GM23338 (cell line): ENCODE results near the gene TENM3. TPM values are rescaled to one million over a fixed set of nuclear protein-coding genes. Genes with fewer than 3 reads are reported as not detected.

Experiments
- ATAC-seq: fragments of 200-7000 bp; cut with Tn5 transposase; 3 replicates; pipeline ENCODE4 v1.9.1; 2020
- DNase-seq: peaks from one replicate; pipeline ENCODE4 v3.0.0-alpha.2; 2015; ENCODE audit warnings: low spot score
- H2AFZ ChIP-seq: fragments of 200-600 bp; sonication (generic); 2 replicates; pipeline ENCODE4 v1.8.0; 2016; ENCODE audit warnings: antibody characterized with exemption, mild to moderate bottlenecking, moderate library complexity
- H3F3A ChIP-seq: fragments of 200-600 bp; sonication (generic); replicated peaks from 2 replicates; pipeline ENCODE4 v1.8.0; 2017; ENCODE audit warnings: antibody characterized with exemption, mixed run types, low read depth
- H3K27ac ChIP-seq: fragments of 200-600 bp; sonication (generic); 2 replicates; pipeline ENCODE4 v1.6.1; 2016; ENCODE audit warnings: low read depth
- H3K27me3 ChIP-seq: fragments of 200-600 bp; sonication (generic); 2 replicates; pipeline ENCODE4 v1.8.0; 2016; ENCODE audit warnings: mild to moderate bottlenecking, mixed run types, moderate library complexity; ENCODE audit not compliant: insufficient read depth
- H3K36me3 ChIP-seq: fragments of 200-600 bp; sonication (generic); 2 replicates; pipeline ENCODE4 v1.8.0; 2016; ENCODE audit warnings: mild to moderate bottlenecking; ENCODE audit not compliant: insufficient read depth
- H3K4me1 ChIP-seq: fragments of 200-600 bp; sonication (generic); 2 replicates; pipeline ENCODE4 v1.8.0; 2016; ENCODE audit warnings: mild to moderate bottlenecking, moderate library complexity; ENCODE audit not compliant: insufficient read depth
- H3K4me2 ChIP-seq: fragments of 200-600 bp; sonication (generic); 2 replicates; pipeline ENCODE4 v1.7.1; 2017; ENCODE audit warnings: mixed run types
- H3K4me3 ChIP-seq: fragments of 200-600 bp; sonication (generic); 2 replicates; pipeline ENCODE4 v1.6.1; 2016; ENCODE audit warnings: mixed run types
- H3K79me2 ChIP-seq: fragments of 200-600 bp; sonication (generic); replicated peaks from 2 replicates; pipeline ENCODE4 v1.8.0; 2017; ENCODE audit warnings: mild to moderate bottlenecking; ENCODE audit not compliant: insufficient read depth
- H3K9me2 ChIP-seq: fragments of 200-600 bp; sonication (generic); 2 replicates; pipeline ENCODE4 v1.8.0; 2017; ENCODE audit not compliant: insufficient read depth
- H4K20me1 ChIP-seq: fragments of 200-600 bp; sonication (generic); replicated peaks from 2 replicates; pipeline ENCODE4 v1.8.0; 2017; ENCODE audit warnings: mild to moderate bottlenecking; ENCODE audit not compliant: insufficient read depth
- H3K27ac Mint-ChIP-seq: 2 replicates; pipeline ENCODE4 v1.8.0; 2020; ENCODE audit warnings: inconsistent platforms, mild to moderate bottlenecking, moderate library complexity, mixed read lengths
- H3K27me3 Mint-ChIP-seq: 3 replicates; pipeline ENCODE4 v1.8.0; 2022; ENCODE audit warnings: low read depth, mild to moderate bottlenecking, moderate library complexity, mixed read lengths, inconsistent platforms; ENCODE audit not compliant: insufficient read depth, poor library complexity
- H3K36me3 Mint-ChIP-seq: 3 replicates; pipeline ENCODE4 v1.8.0; 2021; ENCODE audit warnings: low read depth, mild to moderate bottlenecking, inconsistent platforms, moderate library complexity, mixed read lengths
- H3K4me1 Mint-ChIP-seq: 3 replicates; pipeline ENCODE4 v1.8.0; 2020; ENCODE audit warnings: mild to moderate bottlenecking, inconsistent platforms, mixed read lengths
- H3K4me3 Mint-ChIP-seq: 3 replicates; pipeline ENCODE4 v1.8.0; 2021; ENCODE audit warnings: moderate library complexity, mild to moderate bottlenecking, inconsistent platforms, mixed read lengths
- H3K9me3 Mint-ChIP-seq: 3 replicates; pipeline ENCODE4 v1.8.0; 2020; ENCODE audit warnings: moderate library complexity, mild to moderate bottlenecking, inconsistent platforms, mixed read lengths
- CREB1 ChIP-seq: fragments of 250-450 bp; sonication (Bioruptor Pico); IDR thresholded peaks from 2 replicates; pipeline ENCODE4 v1.5.0; 2020; ENCODE audit warnings: low read depth, mild to moderate bottlenecking, moderate library complexity
- ETS1 ChIP-seq: IDR thresholded peaks from 2 replicates; pipeline ENCODE4 v1.6.1; 2016; ENCODE audit warnings: antibody characterized with exemption
- EZH2 ChIP-seq: fragments of 200-600 bp; sonication (generic); IDR thresholded peaks from one replicate; pipeline ENCODE4 v1.8.0; 2017; ENCODE audit warnings: antibody characterized with exemption, mild to moderate bottlenecking, low read depth; ENCODE audit not compliant: unreplicated experiment
- EZH2phosphoT487 ChIP-seq: fragments of 200-600 bp; sonication (generic); IDR thresholded peaks from one replicate; pipeline ENCODE4 v1.8.1; 2018; ENCODE audit warnings: antibody characterized with exemption; ENCODE audit not compliant: unreplicated experiment
- JUNB ChIP-seq: IDR thresholded peaks from one replicate; pipeline ENCODE4 v1.6.1; 2016; ENCODE audit warnings: antibody characterized with exemption; ENCODE audit not compliant: unreplicated experiment
- NANOG ChIP-seq: IDR thresholded peaks from 2 replicates; pipeline ENCODE4 v1.6.1; 2016; ENCODE audit warnings: antibody characterized with exemption, borderline replicate concordance
- POLR2AphosphoS5 ChIP-seq: IDR thresholded peaks from 2 replicates; pipeline ENCODE4 v1.6.1; 2016; ENCODE audit warnings: antibody characterized with exemption, low read depth
- STAT1 ChIP-seq: IDR thresholded peaks from one replicate; pipeline ENCODE4 v1.6.1; 2016; ENCODE audit warnings: antibody characterized with exemption; ENCODE audit not compliant: unreplicated experiment
- ZNF114 ChIP-seq: fragments of 250-450 bp; sonication (Bioruptor Pico); IDR thresholded peaks from 2 replicates; pipeline ENCODE4 v1.5.0; 2020; ENCODE audit warnings: mild to moderate bottlenecking, moderate library complexity
- ZNF331 ChIP-seq: fragments of 250-450 bp; sonication (Bioruptor Pico); IDR thresholded peaks from 2 replicates; pipeline ENCODE4 v1.5.0; 2020; ENCODE audit warnings: low read depth, mild to moderate bottlenecking, moderate library complexity
- polyA plus RNA-seq: library from polyadenylated mRNA; unstranded; fragments of >200 nt; fragmentation: Nextera tagmentation; extraction: Ambion mirVana; gene quantifications from 2 replicates; pipeline ENCODE4 v1.2.1, GENCODE V29; 2016
- total RNA-seq: library from RNA; depleted of rRNA; stranded (reverse); fragments of >200 nt; shearing (Covaris generic); gene quantifications from 2 replicates; pipeline ENCODE4 v1.2.3, GENCODE V29; 2014
- TF ChIP-seq, protein P1 (sequence below), 2 experiments: fragments of 200-600 bp in 1 of 2; sonication (generic) in 1 of 2; conservative IDR thresholded peaks; 2 replicates each; pipeline versions ENCODE4 v1.5.1 to v1.6.1; 2016 to 2017; ENCODE audit warnings: antibody characterized with exemption in 2 of 2, low read depth in 2 of 2, mild to moderate bottlenecking in 2 of 2, moderate library complexity in 1 of 2
- TF ChIP-seq, protein P2 (sequence below): fragments of 250-450 bp; sonication (Bioruptor Pico); IDR thresholded peaks from 2 replicates; pipeline ENCODE4 v1.5.0; 2020; ENCODE audit warnings: mild to moderate bottlenecking, moderate library complexity
- TF ChIP-seq, protein P3 (sequence below): IDR thresholded peaks from one replicate; pipeline ENCODE4 v1.6.1; 2018; ENCODE audit warnings: antibody characterized with exemption; ENCODE audit not compliant: unreplicated experiment

Gene TENM3
- total and polyA plus RNA-seq, 2 experiments from 2014 or later = 22.2 to 128 TPM

- TF ChIP-seq CREB1 (CRISPR knock-in tag) = no peak
- TF ChIP-seq ZNF114 (CRISPR knock-in tag) = no peak
- TF ChIP-seq STAT1 = no peak
- TF ChIP-seq, protein P1, sequence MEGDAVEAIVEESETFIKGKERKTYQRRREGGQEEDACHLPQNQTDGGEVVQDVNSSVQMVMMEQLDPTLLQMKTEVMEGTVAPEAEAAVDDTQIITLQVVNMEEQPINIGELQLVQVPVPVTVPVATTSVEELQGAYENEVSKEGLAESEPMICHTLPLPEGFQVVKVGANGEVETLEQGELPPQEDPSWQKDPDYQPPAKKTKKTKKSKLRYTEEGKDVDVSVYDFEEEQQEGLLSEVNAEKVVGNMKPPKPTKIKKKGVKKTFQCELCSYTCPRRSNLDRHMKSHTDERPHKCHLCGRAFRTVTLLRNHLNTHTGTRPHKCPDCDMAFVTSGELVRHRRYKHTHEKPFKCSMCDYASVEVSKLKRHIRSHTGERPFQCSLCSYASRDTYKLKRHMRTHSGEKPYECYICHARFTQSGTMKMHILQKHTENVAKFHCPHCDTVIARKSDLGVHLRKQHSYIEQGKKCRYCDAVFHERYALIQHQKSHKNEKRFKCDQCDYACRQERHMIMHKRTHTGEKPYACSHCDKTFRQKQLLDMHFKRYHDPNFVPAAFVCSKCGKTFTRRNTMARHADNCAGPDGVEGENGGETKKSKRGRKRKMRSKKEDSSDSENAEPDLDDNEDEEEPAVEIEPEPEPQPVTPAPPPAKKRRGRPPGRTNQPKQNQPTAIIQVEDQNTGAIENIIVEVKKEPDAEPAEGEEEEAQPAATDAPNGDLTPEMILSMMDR (conservative IDR thresholded peaks at IDR 0.05; ENCODE audit: low read depth in 2 of 2) = no peak
- TF ChIP-seq POLR2AphosphoS5 = no peak
- TF ChIP-seq NANOG = no peak
Measured at GRCh38 chr4:182671231-182671630, 428.0 kb downstream of the TENM3 start (continued).

- Histone ChIP-seq H3K27me3 (no peaks in the 10 kb centered on the region), H3K79me2 (no peaks in the 10 kb centered on the region), H3F3A (no peaks in the 10 kb centered on the region), H3K4me1 (no peaks in the 10 kb centered on the region), H2AFZ (no peak overlapping the region), H3K4me2 (no peak overlapping the region), H3K4me3 (no peak overlapping the region), H3K9me2 (no peaks in the 10 kb centered on the region; the same call in 1 of the 2 replicates), H3K36me3 (no peaks in the 10 kb centered on the region; the same call in 1 of the 2 replicates), H4K20me1 (peaks cover 4% of the 10 kb centered on the region; the same call in 1 of the 2 replicates), H3K27ac (no peak overlapping the region)
- no peak for ATAC-seq
- 0 out of 3 replicates have a peak, but pooled peaks cover 6% of the 10 kb centered on the region for H3K36me3 Mint-ChIP-seq
- no peaks in the 10 kb centered on the region for H3K9me3 Mint-ChIP-seq
- H3K27me3 Mint-ChIP-seq = no peaks in the 10 kb centered on the region
- no peak overlapping the region for H3K4me3 Mint-ChIP-seq
- peak overlapping the region; percentile 20; the same call in 1 of the 2 replicates for H3K27ac Mint-ChIP-seq
- H3K4me1 Mint-ChIP-seq = no peaks in the 10 kb centered on the region; the same call in 2 of the 3 replicates
- no peak for DNase-seq
- TF ChIP-seq STAT1 (no peak), ETS1 (no peak), EZH2phosphoT487 (no peak), JUNB (no peak), CREB1 (CRISPR knock-in tag) (no peak), ZNF331 (CRISPR knock-in tag) (no peak), ZNF114 (CRISPR knock-in tag) (no peak), EZH2 (no peak), NANOG (no peak), POLR2AphosphoS5 (no peak)
- TF ChIP-seq, protein P2, sequence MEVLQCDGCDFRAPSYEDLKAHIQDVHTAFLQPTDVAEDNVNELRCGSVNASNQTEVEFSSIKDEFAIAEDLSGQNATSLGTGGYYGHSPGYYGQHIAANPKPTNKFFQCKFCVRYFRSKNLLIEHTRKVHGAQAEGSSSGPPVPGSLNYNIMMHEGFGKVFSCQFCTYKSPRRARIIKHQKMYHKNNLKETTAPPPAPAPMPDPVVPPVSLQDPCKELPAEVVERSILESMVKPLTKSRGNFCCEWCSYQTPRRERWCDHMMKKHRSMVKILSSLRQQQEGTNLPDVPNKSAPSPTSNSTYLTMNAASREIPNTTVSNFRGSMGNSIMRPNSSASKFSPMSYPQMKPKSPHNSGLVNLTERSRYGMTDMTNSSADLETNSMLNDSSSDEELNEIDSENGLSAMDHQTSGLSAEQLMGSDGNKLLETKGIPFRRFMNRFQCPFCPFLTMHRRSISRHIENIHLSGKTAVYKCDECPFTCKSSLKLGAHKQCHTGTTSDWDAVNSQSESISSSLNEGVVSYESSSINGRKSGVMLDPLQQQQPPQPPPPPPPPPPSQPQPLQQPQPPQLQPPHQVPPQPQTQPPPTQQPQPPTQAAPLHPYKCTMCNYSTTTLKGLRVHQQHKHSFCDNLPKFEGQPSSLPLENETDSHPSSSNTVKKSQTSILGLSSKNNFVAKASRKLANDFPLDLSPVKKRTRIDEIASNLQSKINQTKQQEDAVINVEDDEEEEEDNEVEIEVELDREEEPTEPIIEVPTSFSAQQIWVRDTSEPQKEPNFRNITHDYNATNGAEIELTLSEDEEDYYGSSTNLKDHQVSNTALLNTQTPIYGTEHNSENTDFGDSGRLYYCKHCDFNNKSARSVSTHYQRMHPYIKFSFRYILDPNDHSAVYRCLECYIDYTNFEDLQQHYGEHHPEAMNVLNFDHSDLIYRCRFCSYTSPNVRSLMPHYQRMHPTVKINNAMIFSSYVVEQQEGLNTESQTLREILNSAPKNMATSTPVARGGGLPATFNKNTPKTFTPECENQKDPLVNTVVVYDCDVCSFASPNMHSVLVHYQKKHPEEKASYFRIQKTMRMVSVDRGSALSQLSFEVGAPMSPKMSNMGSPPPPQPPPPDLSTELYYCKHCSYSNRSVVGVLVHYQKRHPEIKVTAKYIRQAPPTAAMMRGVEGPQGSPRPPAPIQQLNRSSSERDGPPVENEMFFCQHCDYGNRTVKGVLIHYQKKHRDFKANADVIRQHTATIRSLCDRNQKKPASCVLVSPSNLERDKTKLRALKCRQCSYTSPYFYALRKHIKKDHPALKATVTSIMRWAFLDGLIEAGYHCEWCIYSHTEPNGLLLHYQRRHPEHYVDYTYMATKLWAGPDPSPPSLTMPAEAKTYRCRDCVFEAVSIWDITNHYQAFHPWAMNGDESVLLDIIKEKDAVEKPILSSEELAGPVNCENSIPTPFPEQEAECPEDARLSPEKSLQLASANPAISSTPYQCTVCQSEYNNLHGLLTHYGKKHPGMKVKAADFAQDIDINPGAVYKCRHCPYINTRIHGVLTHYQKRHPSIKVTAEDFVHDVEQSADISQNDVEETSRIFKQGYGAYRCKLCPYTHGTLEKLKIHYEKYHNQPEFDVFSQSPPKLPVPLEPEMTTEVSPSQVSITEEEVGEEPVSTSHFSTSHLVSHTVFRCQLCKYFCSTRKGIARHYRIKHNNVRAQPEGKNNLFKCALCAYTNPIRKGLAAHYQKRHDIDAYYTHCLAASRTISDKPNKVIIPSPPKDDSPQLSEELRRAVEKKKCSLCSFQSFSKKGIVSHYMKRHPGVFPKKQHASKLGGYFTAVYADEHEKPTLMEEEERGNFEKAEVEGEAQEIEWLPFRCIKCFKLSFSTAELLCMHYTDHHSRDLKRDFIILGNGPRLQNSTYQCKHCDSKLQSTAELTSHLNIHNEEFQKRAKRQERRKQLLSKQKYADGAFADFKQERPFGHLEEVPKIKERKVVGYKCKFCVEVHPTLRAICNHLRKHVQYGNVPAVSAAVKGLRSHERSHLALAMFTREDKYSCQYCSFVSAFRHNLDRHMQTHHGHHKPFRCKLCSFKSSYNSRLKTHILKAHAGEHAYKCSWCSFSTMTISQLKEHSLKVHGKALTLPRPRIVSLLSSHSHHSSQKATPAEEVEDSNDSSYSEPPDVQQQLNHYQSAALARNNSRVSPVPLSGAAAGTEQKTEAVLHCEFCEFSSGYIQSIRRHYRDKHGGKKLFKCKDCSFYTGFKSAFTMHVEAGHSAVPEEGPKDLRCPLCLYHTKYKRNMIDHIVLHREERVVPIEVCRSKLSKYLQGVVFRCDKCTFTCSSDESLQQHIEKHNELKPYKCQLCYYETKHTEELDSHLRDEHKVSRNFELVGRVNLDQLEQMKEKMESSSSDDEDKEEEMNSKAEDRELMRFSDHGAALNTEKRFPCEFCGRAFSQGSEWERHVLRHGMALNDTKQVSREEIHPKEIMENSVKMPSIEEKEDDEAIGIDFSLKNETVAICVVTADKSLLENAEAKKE = no peak
- TF ChIP-seq, protein P3, sequence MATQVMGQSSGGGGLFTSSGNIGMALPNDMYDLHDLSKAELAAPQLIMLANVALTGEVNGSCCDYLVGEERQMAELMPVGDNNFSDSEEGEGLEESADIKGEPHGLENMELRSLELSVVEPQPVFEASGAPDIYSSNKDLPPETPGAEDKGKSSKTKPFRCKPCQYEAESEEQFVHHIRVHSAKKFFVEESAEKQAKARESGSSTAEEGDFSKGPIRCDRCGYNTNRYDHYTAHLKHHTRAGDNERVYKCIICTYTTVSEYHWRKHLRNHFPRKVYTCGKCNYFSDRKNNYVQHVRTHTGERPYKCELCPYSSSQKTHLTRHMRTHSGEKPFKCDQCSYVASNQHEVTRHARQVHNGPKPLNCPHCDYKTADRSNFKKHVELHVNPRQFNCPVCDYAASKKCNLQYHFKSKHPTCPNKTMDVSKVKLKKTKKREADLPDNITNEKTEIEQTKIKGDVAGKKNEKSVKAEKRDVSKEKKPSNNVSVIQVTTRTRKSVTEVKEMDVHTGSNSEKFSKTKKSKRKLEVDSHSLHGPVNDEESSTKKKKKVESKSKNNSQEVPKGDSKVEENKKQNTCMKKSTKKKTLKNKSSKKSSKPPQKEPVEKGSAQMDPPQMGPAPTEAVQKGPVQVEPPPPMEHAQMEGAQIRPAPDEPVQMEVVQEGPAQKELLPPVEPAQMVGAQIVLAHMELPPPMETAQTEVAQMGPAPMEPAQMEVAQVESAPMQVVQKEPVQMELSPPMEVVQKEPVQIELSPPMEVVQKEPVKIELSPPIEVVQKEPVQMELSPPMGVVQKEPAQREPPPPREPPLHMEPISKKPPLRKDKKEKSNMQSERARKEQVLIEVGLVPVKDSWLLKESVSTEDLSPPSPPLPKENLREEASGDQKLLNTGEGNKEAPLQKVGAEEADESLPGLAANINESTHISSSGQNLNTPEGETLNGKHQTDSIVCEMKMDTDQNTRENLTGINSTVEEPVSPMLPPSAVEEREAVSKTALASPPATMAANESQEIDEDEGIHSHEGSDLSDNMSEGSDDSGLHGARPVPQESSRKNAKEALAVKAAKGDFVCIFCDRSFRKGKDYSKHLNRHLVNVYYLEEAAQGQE = no peak
Measured at GRCh38 chr4:182671749-182672148, 428.5 kb downstream of the TENM3 start.
